Suprapubic skin (tissue), 4 donors: Measurements from ENCODE around the gene GALNT2. TPM values are rescaled to one million over a fixed set of nuclear protein-coding genes. Genes with fewer than 3 reads are reported as not detected.

Experiments
- DNase-seq, 2 donors: peaks; one replicate each; pipeline ENCODE4 v3.0.0-alpha.2; 2019; ENCODE audit warnings: low spot score in 2 of 2
- H3K27ac ChIP-seq: fragments of 200-600 bp; sonication (generic); one replicate; pipeline ENCODE4 v1.5.1; 2019
- H3K27me3 ChIP-seq: fragments of 200-600 bp; sonication (generic); one replicate; pipeline ENCODE4 v1.5.1; 2019
- H3K36me3 ChIP-seq: fragments of 200-600 bp; sonication (generic); one replicate; pipeline ENCODE4 v1.5.1; 2019
- H3K4me1 ChIP-seq: fragments of 200-600 bp; sonication (generic); one replicate; pipeline ENCODE4 v1.5.1; 2019
- H3K4me3 ChIP-seq: fragments of 200-600 bp; sonication (generic); one replicate; pipeline ENCODE4 v1.5.1; 2019; ENCODE audit warnings: mild to moderate bottlenecking
- H3K9me3 ChIP-seq: fragments of 200-600 bp; sonication (generic); one replicate; pipeline ENCODE4 v1.5.1; 2019
- CTCF ChIP-seq, 2 donors: fragments of 200-600 bp in 1 of 2; fragments of 450-650 bp in 1 of 2; sonication (generic) in 1 of 2; IDR thresholded peaks; one replicate each; pipeline ENCODE4 v1.5.1; 2016 to 2019; ENCODE audit warnings: antibody characterized with exemption in 2 of 2, mild to moderate bottlenecking in 1 of 2, moderate library complexity in 1 of 2
- EP300 ChIP-seq: sonication (generic); formaldehyde crosslinking; IDR thresholded peaks from one replicate; pipeline ENCODE4 v1.6.1; 2017; ENCODE audit warnings: antibody characterized with exemption
- POLR2A ChIP-seq, 2 donors: fragments of 450-650 bp; IDR thresholded peaks; one replicate each; pipeline ENCODE4 v1.6.1; 2017; ENCODE audit warnings: antibody characterized with exemption in 2 of 2, mild to moderate bottlenecking in 2 of 2, moderate library complexity in 2 of 2
- POLR2AphosphoS5 ChIP-seq, 3 donors: sonication (generic); formaldehyde crosslinking; IDR thresholded peaks; one replicate each; pipeline ENCODE4 v1.6.1; 2017; ENCODE audit warnings: antibody characterized with exemption in 3 of 3
- WGBS: methylation state at CpG from one replicate; pipeline ENCODE4 v1.1.5; 2018; 5-methylcytosine and 5-hydroxymethylcytosine counted together
- total RNA-seq, 4 donors: library from RNA; depleted of rRNA; stranded (reverse); fragments of >200 nt; gene quantifications; one replicate each; pipeline ENCODE4 v1.1.0, GENCODE V29; 2016

Gene GALNT2
- total RNA-seq, 4 donors from 2014 or later = 24.1 to 40.2 (median 36.4) TPM

- H3K4me1 ChIP-seq = no peaks in the 10 kb centered on the region
- DNase-seq = no peak
- no peaks in the 10 kb centered on the region for H3K27me3 ChIP-seq
- WGBS = 78% methylated on average over 6 of the region's 6 CpGs
- TF ChIP-seq EP300 (no peak), POLR2AphosphoS5 (IDR thresholded peaks at IDR 0.05) (no peak), POLR2A (IDR thresholded peaks at IDR 0.05) (no peak), CTCF (IDR thresholded peaks at IDR 0.05) (no peak)
- H3K9me3 ChIP-seq = no peaks in the 10 kb centered on the region
- no peak overlapping the region for H3K4me3 ChIP-seq
- H3K36me3 ChIP-seq = no peaks in the 10 kb centered on the region
- no peak overlapping the region for H3K27ac ChIP-seq
These were observed 236.0 kb downstream of the GALNT2 start for GRCh38 chr1:230303069-230303468.

- no peaks in the 10 kb centered on the region for H3K9me3 ChIP-seq
- H3K36me3 ChIP-seq = no peaks in the 10 kb centered on the region
- no peak overlapping the region for H3K27ac ChIP-seq
- no peaks in the 10 kb centered on the region for H3K4me1 ChIP-seq
- WGBS = 45% methylated on average over 6 of the region's 6 CpGs
- TF ChIP-seq POLR2A (IDR thresholded peaks at IDR 0.05) = no peak
- no peak for TF ChIP-seq CTCF (IDR thresholded peaks at IDR 0.05)
- TF ChIP-seq POLR2AphosphoS5 (IDR thresholded peaks at IDR 0.05) = peak in 1 of 3 donors; percentile 15
- no peak for TF ChIP-seq EP300
- H3K4me3 ChIP-seq = no peak overlapping the region
- H3K27me3 ChIP-seq = no peaks in the 10 kb centered on the region
- DNase-seq = peak in 1 of 2 donors; percentile 62
These were observed 236.8 kb downstream of the GALNT2 start for GRCh38 chr1:230303822-230304221.

- WGBS = 56% methylated on average over 4 of the region's 4 CpGs
- peak in 1 of 2 donors; percentile 15 for DNase-seq
- H3K4me1 ChIP-seq = peaks cover 3% of the 10 kb centered on the region
- no peaks in the 10 kb centered on the region for H3K27me3 ChIP-seq
- no peak for TF ChIP-seq CTCF (IDR thresholded peaks at IDR 0.05)
- no peak for TF ChIP-seq POLR2AphosphoS5 (IDR thresholded peaks at IDR 0.05)
- H3K27ac ChIP-seq = no peak overlapping the region
- no peak overlapping the region for H3K4me3 ChIP-seq
- H3K36me3 ChIP-seq = no peaks in the 10 kb centered on the region
- no peaks in the 10 kb centered on the region for H3K9me3 ChIP-seq
These were observed 239.1 kb downstream of the GALNT2 start for GRCh38 chr1:230306169-230306568.

GRCh38 chr1:230307213-230307612 is 240.2 kb downstream of the GALNT2 start:
- Histone ChIP-seq H3K9me3 (no peaks in the 10 kb centered on the region), H3K4me1 (peaks cover 3% of the 10 kb centered on the region), H3K36me3 (no peaks in the 10 kb centered on the region), H3K4me3 (no peak overlapping the region), H3K27me3 (no peaks in the 10 kb centered on the region), H3K27ac (no peak overlapping the region)
- TF ChIP-seq CTCF (IDR thresholded peaks at IDR 0.05) = no peak
- TF ChIP-seq EP300 = no peak
- TF ChIP-seq POLR2A (IDR thresholded peaks at IDR 0.05) = no peak
- peak in 1 of 2 donors; percentile 13 for DNase-seq
- 47% methylated on average over 4 of the region's 4 CpGs for WGBS

- H3K9me3 ChIP-seq = no peaks in the 10 kb centered on the region
- H3K27me3 ChIP-seq = no peaks in the 10 kb centered on the region
- H3K36me3 ChIP-seq = no peaks in the 10 kb centered on the region
- WGBS = 78% methylated on average over 8 of the region's 8 CpGs
- no peak overlapping the region for H3K4me3 ChIP-seq
- peaks cover 3% of the 10 kb centered on the region for H3K4me1 ChIP-seq
- TF ChIP-seq CTCF (IDR thresholded peaks at IDR 0.05) (no peak), POLR2A (IDR thresholded peaks at IDR 0.05) (no peak), EP300 (no peak), POLR2AphosphoS5 (IDR thresholded peaks at IDR 0.05) (no peak)
- no peak overlapping the region for H3K27ac ChIP-seq
- DNase-seq = peak in 1 of 2 donors; percentile 70
These were observed 241.0 kb downstream of the GALNT2 start for GRCh38 chr1:230308039-230308438.
